Right renal cortex interstitium (tissue), 3 donors: ENCODE results near the gene BTG2. TPM values are rescaled to one million over a fixed set of nuclear protein-coding genes. Genes with fewer than 3 reads are reported as not detected.
"Not testable (repeated sequence)": the region's sequence is repeated elsewhere in the genome, so short reads cannot be mapped to it uniquely, and the experiment has no call there.

Experiments used
- DNase-seq, 3 donors: peaks; one replicate each; pipeline ENCODE4 v3.0.0-alpha.2; 2013; ENCODE audit warnings: low read depth in 3 of 3, low spot score in 2 of 3
- polyA plus RNA-seq, 3 donors: library from polyadenylated mRNA; unstranded; fragments of 120-200 nt; gene quantifications; one replicate each; pipeline ENCODE4 v1.2.1, GENCODE V29; 2013; ENCODE audit not compliant: insufficient read length in 3 of 3

Gene BTG2
- polyA plus RNA-seq, 3 donors, result 110 to 178 (median 141) TPM

GRCh38 chr1:203311368-203312301, 6.3 kb downstream of the BTG2 start:
- DNase-seq, result no peak

- not testable (repeated sequence) for DNase-seq
Measured at GRCh38 chr1:203314025-203314759, 8.9 kb downstream of the BTG2 start.

GRCh38 chr1:203316626-203317093, 11.3 kb downstream of the BTG2 start:
- DNase-seq, result no peak

GRCh38 chr1:203317429-203318228, 12.3 kb downstream of the BTG2 start:
- DNase-seq, result no peak

GRCh38 chr1:203318229-203318517, 12.9 kb downstream of the BTG2 start:
- DNase-seq, result no peak

- no peak for DNase-seq
Measured at GRCh38 chr1:203320591-203321272, 15.4 kb downstream of the BTG2 start.

GRCh38 chr1:203321273-203322052, 16.1 kb downstream of the BTG2 start:
- no peak for DNase-seq

- no peak for DNase-seq
Measured at GRCh38 chr1:203322500-203323179, 17.3 kb downstream of the BTG2 start.

- no peak for DNase-seq
Measured at GRCh38 chr1:203323587-203323986, 18.3 kb downstream of the BTG2 start.

- DNase-seq, result no peak
Measured at GRCh38 chr1:203324105-203325025, 19.0 kb downstream of the BTG2 start.

GRCh38 chr1:203325026-203325417, 19.7 kb downstream of the BTG2 start:
- DNase-seq, result no peak

GRCh38 chr1:203325418-203326091, 20.2 kb downstream of the BTG2 start:
- no peak for DNase-seq

- peak in 1 of 3 donors; percentile 85 for DNase-seq
Measured at GRCh38 chr1:203326830-203327683, 21.7 kb downstream of the BTG2 start.

GRCh38 chr1:203327684-203328457, 22.6 kb downstream of the BTG2 start:
- no peak for DNase-seq

- no peak for DNase-seq
Measured at GRCh38 chr1:203328714-203329122, 23.4 kb downstream of the BTG2 start.

GRCh38 chr1:203331224-203331623, 25.9 kb downstream of the BTG2 start:
- DNase-seq, result no peak
